Right hindlimb (tissue), 1 donor: Measurements from ENCODE around the gene RFNG.

Experiments
- DNase-seq: peaks from one replicate; pipeline ENCODE4 v3.0.0-alpha.2; 2018

The RFNG gene

DNA sequence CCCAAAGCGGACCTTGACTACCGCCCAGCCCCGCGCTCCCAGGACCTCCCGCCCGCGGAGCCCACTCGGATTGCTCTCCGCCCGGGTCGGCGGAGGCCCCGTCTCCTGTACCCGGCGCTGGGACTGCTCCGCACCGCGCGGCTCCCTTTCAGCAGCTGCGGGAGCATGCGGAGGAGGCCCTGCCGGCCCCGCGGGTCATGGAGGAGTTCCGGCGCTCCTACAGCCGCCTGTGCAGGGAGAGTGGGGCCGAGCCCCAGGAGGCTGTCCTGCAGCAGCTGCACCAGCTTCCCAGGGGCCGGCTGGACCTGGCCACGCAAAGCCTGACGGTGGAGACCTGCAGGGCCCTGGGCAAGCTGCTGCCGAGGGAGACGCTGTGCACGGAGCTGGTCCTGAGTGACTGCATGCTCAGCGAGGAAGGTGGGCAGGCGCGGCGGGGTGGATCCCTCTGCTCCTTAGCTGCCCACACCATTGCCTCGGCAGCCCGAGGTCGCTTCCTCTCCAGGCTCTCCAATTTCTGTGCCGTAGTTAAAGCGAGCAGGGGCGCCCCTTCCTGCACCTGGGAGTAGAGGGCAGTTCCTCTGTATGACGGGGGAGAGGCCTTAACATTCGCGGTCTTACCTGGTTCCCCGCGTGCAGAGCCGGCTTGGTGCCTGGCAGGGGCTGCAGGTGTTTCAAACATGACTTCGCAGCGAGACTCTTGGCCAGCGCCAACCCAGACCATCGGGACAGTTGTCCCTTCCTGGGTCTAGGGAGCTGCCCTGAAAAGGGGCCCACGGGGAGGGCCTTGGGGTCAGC, 28.0 kb downstream of the RFNG start:
- no peak for DNase-seq

DNA sequence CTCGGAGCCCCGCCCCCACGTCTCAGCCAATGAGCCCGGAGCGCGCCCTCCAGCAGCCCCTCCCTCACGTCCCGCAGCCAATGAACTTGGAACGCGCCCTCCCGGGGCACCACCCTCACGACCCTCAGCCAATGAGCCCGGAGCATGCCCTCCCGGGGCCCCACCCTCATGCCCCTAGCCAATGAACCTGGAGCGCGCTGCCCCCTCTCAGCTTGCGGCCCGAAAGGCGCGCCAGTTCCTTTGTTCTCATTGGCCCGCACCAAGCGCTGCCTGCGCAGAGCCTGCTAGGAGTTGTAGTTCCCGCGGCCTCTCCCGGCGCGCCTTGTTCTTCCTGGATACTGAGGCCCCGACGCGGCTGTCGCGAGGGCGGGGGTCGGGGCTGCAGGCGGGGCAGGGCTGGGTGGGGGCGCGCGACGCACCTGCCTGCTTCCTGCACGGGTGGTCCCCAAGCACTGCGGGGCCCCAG, 28.6 kb downstream of the RFNG start, which contains the start of gene LRRC45:
TSS of gene LRRC45 (plus strand) at position 325 of the 466 bp plus-strand sequence. CDS start 339 bp downstream, outside the sequence.
- DNase-seq, result peak; percentile 100

DNA sequence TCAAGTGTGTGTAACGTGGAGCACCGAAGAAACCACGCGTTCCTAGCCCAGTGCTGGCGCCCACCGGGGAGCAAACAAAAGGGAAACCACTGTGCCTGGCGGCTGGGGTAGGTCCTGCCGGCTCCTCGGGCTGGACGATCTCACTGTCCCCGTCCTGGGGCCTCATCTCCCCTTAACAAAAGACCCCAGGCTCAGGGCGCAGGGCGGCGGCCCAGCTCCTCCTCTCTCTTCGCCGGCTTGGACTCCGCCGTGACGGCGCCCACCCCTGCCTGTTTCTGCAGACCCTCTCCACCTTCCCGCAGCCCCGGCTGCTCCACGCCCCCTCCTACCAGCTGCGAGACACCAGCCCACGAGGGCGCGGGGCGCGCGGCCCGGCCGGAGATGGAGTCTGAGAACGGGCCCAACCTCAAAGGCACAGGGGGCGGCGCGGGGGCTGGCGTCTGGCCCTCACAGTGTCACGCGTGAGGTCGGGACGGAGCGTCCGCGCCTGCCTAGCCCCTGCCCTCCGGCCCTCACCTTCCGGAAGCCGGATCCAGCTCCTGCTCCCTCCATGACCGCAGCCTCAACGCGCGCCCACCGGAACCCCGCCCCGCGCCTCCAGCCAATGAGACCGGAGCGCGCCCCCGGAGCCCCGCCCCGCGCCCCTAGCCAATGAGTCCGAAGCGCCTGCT, 29.2 kb downstream of the RFNG start, which contains the start of gene CENPX:
TSS of gene CENPX (minus strand) at position 569 of the 671 bp plus-strand sequence. CDS start at position 552, 17 bp downstream.
- DNase-seq, result no peak

DNA sequence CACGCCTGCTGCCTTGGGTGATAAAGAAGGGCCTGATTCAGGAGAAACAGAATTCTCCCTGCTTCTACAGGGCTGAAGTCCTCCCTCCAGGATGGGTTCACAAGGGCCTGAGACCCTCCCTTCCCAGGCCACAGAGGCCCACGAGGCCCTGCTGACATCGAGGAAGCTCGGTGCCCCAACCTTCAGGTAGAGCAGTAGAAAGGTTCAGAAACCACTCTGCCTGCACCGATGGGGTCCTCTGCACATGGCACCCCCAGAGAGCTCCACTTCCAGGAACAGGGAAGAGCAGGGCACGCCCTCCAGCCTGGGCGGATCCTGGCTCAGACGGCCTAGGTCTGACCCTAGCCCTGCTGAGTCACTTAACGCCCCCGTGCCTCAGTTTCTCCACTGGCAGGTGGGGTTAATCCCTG, 29.7 kb downstream of the RFNG start:
- no peak for DNase-seq

DNA sequence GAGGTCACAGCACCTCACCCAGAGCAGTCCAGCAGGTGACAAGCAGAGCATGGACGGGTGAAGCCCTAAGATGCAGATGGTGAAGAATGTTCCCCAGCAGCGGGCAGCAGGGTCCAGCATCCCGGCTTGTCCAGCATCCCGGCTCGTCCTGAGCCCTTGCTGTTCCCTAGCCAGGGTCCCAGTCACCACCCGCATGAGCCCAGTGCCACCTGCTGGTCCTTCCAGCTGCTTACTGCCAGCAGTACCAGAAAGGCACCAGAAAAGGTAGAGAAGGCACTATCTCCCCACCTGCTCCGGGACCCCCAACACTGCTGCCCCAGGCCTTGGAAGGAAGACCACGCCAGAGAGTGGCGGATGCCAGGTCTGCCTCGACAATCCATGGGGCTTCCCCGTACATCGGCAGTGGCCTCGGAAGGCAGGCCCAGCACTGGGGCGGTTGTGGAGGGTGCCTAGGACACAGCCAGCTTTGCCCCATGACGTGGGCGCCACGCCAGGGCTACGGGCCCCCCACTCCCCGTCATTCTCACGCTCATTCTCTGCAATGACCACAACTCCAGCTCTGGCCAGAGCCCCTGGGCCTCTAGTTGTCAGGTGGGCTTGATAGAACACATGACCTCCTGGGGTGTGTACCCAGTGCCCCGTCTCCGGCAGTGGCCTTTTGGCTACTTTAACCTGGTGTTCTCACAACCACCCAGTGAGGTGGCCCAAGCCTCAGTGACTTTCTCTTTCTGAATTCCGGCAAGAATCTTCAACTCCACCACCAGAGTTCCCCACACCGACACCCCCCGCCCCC, 30.3 kb downstream of the RFNG start:
- DNase-seq, result peak; percentile 80

DNA sequence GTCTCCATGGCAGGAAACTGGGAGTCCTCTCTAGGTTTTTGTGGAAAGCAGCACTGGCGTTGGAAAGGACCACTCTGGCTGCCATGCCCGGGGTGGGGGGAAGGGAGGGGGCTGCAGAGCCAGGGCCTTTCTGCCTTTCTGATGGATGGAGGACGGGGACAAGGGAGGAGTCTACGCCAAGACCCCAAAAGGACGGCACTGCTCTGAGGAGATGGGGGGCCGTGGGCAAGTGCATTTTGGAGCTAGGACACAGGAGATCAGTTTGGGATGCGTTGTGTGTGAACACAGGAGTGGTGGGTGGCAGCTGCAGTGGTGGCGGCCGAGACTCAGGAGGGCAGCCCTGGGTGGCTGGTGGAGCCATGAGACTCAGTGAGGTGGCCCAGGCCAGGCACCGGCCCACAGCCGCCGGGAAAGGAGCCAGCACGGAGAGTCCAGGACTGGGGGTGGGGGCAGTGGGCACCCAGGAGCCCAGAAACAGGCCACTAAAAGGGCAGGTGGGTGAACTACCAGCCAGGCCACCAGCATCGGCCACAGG, 31.0 kb downstream of the RFNG start:
- no peak for DNase-seq

DNA sequence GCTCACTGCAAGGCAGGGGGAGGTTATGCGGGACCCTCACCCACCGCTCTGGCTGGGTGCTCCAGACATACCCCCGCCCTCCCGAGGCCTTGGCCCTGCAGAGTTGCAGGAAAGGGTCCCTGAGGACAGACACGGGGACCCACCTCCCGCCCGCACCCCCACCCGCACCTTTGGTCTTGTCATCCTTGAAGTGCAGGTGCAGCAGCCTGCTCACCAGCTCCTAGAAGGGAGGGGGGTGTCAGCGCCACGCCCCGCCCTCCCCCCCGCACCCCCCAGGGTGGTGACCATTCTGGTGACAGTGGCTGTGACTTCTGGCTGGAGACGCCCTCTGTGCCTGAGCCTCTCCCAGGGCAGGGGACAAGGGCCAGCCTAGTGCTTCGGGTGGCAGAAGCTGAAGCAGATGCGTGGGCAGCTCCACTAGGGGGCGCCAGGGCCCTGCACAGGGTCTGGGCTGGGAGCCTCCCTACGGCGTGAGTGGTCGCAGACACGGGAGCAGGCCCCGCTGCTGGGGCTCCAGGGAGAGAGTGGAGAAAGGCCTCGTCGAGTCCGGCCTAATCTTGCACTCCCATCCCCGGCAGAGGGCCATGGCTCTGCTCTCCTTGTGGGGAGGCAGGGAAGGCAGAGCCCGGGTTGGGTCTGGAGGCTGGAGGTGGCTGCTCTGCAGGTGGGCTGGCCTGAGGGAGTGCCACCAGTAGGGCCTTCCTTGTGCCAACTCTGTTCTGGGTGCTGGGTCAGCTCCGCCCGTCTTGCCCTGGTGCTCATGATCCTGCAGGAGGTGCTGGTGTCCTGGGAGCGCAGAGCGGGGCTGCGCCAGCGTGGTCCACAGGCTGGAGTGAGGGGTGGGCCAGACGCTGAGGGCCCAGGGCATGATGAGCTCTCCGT, 31.7 kb downstream of the RFNG start:
- DNase-seq, result no peak

DNA sequence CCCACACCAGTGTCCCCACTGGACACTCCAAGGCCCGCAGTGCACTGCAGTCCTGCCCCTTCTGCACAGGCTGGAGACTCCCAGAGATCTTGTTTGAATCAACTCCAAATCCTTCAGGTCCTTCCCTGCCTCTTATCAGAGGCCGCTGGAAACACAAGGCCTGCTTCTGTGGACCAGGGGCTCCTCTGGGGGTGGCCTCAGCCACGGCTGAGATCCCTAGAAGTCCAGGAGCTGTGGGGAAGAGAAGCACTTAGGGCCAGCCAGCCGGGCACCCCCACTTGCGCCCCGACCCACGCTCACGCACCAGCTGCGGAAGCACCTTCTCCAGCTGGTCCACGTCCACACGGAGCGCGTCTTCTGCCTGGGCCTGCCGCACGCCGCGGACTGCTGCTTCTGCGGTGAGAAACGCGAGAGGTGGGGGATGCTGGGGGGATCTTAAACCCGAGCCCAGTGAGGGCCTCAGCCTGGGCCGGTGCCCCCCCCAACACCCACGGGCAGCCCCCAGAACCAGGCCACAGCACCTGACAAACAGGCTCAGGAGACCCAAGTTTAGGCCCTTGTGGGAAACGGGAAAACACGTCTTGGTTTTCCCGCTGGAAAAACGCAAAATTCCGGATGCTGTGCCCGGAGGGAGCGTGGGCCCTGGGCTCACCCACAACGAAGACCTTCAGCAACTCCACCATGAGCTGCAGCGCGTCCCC, 32.5 kb downstream of the RFNG start:
- DNase-seq, result no peak

DNA sequence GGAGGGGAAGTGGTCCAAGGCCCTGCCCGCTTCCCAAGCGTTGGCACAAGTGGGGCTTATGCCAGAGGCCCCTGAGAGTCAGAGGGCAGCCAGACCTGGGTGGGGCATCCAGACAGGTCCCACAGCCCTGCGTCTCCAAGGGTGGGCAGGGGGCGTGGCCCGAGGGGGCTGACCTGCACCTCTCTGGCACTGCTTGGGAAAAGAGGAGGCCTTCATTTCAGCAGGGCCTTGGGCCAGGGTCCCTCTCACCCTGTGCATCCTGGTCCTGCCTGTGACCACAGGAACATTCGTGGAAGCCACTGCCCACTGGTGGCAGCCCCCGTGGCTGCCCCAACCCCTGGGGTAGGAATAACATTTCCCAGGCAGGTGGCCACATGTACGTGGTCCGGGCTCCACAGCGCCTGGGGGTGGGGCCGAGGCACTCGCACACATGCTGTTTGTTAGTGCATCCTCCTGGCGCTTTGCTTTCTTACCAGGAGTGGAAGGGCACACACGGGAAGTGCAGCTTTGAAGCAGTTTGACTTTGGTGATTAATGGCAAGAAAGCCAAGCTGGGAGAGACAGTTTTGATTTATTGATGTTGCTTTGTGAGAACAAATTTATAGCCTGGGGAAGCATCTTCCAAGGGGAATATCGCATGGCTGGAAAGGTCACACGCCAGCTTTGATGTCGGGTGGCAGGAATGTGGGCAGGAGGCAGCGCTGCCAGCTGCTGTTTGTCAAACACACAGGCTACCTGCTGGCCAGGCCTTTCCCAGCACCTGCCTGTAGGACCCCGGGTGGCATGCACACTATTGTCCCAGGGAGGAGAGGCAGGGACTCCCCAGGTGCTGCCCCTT, 33.2 kb downstream of the RFNG start:
- no peak for DNase-seq

DNA sequence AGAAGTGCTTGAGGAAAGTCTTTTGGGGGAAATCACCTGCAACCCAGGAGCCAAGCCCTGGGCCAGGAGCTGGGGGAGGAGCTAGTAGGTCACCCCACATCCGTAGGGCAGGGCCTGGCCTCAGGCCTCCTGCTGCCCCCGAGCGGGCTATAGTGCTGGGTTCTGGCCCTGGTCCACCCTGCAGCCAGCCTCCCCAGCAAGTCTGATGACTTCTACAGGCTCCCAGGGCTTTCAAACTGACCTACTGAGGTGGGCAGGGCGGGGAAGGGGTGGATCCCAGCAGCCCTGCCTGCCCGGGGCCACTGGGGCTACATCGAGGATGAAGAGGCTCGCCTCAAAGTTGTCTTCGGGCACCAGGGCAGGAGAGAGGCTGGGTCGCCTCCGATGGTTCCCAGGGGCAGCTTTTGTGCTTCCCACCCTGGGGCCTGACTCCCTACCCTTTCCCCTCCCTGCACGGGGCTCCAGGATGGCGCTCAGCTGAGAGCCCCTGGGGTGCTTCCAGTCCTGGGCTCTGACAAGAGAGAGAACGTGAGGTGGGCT, 33.9 kb downstream of the RFNG start:
- DNase-seq, result no peak

DNA sequence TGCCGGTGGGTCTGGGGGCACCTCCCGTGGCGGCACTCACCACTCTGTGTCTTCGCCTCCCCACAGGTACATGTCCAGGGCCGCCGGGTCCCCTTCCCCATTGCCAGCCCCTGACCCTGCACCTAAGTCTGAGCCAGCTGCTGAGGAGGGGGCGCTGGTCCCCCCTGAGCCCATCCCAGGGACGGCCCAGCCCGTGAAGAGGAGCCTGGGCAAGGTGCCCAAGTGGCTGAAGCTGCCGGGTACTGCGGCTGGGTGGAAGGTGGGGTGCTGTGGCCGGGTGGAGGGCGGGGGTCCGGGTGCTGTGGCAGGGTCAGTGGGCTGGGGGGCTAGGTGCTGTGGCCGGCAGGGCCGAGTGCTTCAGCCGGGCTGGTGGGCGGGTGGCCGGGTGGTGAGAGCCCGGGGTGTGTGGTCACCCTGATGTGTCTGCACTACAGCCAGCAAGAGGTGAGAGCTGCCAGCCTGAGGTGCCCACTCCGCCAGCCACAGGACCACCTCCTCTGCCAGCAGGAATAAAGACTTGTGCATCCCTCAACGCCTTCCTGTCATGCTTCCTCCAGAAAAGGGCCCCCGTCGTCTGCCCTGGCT, 34.6 kb downstream of the RFNG start:
- no peak for DNase-seq

DNA sequence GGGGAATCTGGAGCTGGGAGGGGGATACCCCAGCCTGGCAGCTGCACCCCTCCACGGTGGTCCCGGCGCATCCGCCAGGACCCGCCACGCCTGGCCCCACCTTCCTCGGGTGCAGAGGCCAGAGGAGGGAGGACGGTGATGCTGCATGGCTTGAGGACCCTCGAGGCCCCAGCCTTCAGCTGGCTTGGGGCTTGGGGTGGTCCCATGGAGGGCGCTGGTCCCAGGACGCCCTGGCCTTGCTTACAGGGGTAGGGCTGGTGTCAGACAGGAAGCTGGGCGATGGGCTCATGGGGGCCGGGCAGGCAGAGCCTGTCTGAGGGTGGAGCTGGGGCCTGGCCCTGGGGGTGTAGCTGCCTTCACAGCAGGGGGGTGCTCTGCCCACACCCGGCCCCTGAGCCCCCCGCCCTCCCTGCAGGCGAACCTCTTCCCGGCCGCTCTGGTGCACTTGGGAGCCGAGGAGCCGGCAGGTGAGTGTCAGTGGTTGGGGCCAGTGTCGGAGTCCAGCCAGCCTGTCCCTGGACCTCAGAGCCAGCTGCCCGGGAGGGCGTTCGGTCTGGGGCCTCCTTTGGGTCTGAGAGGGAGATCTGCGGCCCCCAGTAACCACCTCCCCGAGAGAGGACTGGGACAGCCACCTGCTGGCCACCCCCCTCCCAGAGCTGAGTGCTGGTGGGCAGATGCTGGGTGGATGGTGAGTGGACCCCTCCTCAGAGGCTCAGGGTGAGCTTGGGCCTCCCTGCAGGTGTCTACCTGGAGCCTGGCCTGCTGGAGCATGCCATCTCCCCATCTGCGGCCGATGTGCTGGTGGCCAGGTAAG, 35.3 kb downstream of the RFNG start:
- no peak for DNase-seq

DNA sequence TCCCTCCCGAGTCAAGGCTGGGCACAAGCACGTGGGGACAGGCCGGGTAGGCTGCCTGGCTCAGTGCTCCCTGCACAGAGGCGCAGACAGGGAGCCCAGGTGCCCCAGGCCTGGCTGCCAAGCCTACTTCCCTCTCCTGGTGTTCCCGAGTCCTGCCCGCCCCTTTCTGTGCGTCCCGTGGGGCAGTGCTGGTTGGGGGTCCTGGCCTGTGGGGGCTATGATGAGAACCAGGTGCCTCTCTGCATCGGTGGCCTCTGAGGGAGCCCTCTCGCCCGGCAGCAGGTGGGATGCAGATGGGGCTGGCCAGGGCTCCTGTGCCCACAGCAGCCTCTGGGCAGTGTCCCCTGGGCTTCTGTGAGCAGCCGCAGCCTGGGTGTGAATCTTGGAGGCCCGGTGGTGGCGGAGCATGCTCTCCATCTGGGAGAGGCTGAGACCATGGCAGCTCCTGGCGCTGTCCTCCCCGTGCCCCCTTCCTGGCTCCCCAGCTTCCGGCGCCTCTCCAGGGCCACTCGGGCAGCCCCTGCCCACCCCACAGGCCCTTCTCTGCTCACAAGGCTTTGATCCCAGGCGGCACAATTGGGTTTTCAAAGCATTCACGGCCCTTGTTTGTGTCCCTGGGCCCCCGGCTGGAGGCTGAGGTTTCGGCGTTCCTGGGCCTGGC, 36.2 kb downstream of the RFNG start:
- DNase-seq, result no peak

DNA sequence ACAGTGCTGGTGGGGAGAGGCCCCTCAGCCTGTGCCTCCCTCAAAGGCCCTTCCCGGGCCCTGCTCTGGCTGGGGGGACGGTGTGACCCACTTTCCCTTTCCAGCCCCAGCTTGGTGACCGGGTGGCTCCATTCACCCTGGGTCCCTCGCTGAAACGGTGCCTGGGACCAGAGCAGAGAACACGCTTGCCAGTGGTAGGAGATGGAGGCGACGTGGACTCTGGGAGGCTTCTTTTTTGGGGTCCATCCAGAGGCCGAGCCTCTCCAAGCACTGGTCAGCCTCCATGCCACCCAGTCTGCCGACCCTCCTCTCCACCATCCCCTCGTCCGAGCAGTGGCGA, 36.7 kb downstream of the RFNG start:
- DNase-seq, result no peak

DNA sequence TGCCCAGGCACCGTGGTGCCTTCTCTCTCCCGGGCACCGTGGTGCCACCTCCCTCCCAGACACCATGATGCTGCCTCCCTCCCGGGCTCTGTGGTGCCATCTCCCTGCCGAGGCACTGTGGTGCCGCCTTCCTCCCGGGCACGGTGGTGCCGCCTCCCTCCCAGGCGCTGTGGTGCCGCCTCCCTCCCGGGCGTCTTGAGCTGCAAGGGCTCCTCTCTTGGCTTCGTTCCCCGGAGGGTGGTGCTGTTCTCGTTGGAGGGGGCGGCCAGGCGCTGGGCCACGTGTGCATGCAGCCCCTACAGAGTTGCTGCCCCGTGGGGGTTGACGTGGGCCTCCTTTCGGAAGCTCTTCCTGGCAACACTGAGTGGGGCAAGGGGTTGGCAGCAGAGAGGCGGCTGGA, 37.2 kb downstream of the RFNG start:
- no peak for DNase-seq

DNA sequence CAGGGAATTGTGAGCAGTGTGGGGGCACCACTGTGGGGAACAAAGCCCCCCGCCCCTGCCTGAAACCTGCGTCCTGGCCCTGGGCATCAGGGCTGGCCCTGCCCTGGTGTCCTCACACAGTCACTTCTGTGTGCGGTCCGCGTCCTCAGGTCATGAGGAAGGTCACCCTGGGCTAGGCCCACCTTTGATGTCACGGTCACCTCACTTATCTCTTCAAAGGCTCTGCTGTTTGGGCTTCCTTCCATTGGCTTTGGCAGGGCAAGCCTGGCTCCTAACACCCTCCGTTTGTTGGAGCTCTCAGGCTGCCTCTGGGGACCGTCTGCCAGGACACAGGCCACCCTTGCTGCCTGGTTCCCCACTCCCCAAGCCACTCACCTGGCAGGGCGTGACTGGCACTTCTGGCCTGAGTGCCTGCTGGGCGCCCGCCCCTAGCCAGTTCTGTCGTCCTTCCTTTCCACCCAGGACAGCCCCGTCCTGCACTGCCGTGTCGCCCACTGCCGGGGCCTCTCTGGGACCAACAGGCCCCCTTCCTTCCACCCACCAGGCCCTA, 37.8 kb downstream of the RFNG start:
- no peak for DNase-seq

DNA sequence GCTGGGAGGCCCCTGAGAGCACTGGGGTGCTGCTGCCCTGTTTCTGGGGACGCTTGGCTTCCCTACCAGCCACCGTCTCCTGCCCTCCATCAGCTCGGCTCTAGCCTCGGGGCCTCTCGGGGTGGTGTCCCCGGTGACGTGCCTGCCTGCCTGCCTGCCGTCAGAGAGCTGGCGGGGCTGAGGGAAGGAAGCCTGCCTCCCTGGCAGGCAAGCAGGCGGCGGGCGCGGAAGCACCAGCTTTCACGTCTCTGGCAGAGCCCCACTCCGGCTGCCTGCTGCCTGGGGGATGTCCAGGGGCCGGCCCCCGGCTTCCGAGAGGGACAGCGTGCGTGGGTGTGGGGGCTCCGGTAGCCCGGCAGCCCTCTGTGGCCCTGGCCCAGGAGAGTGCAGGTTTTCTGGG, 38.3 kb downstream of the RFNG start:
- peak; percentile 69 for DNase-seq
